Pancreas (tissue), 10 donors: ENCODE results near the gene IMPG2. TPM values are rescaled to one million over a fixed set of nuclear protein-coding genes. Genes with fewer than 3 reads are reported as not detected.

Experiments used
- ATAC-seq, 4 donors: fragments of 200-7000 bp; cut with Tn5 transposase; one replicate each; pipeline versions ENCODE4 v1.8.0 to v1.9.1; 2020; ENCODE audit warnings: mild to moderate bottlenecking in 4 of 4, moderate library complexity in 4 of 4
- DNase-seq, 6 donors: peaks; one replicate each; pipeline ENCODE4 v3.0.0-alpha.2; 2020
- FAIRE-seq: peaks from 2 replicates; lab custom pipeline; 2012; peaks lifted over from hg19 to GRCh38; lab: Jason Lieb, UNC
- H3K27ac ChIP-seq, 4 donors: fragments of 200-600 bp; sonication (generic); 1 replicate in 3 of 4; 2 replicates in 1 of 4; pipeline versions ENCODE4 v1.5.0 to v1.8.0; 2020
- H3K27me3 ChIP-seq, 4 donors: fragments of 200-600 bp; one replicate each; pipeline ENCODE4 v1.8.0; 2021
- H3K36me3 ChIP-seq, 3 donors: fragments of 200-600 bp; sonication (generic) in 1 of 3; one replicate each; pipeline versions ENCODE4 v1.5.0 to v1.8.0; 2020 to 2021
- H3K4me1 ChIP-seq, 3 donors: fragments of 200-600 bp; one replicate each; pipeline ENCODE4 v1.8.0; 2021
- H3K4me3 ChIP-seq, 4 donors: fragments of 200-600 bp; sonication (generic) in 2 of 4; one replicate each; pipeline versions ENCODE4 v1.5.0 to v1.8.0; 2020 to 2021
- H3K9me3 ChIP-seq, 4 donors: fragments of 200-600 bp; one replicate each; pipeline ENCODE4 v1.8.0; 2021
- WGBS, 2 donors: extraction: QIAGEN DNeasy Blood & Tissue Kit; methylation state at CpG; one replicate each; pipeline ENCODE4 v1.1.7; 2013; 5-methylcytosine and 5-hydroxymethylcytosine counted together
- intact Hi-C, 3 donors: fragments of 100-400 bp; cut with DNase I; formaldehyde crosslinking; loops; one replicate each; pipeline versions ENCODE4 v1.11.1 to v1.14.2; 2022
- polyA plus RNA-seq, 2 donors: library from polyadenylated mRNA; stranded (reverse); fragments of 200-250 nt; gene quantifications; one replicate each; pipeline ENCODE4 v1.2.3, GENCODE V29; 2013
- total RNA-seq, 6 donors: library from RNA; stranded (reverse); fragmentation: NEBNext Ultra II Directional in 4 of 6; extraction: Animal tissue kit (Norgen Biotek cat#: 25700) in 4 of 6; gene quantifications; one replicate each; pipeline versions ENCODE4 v1.2.1 to v1.2.4, GENCODE V29; 2021 to 2023
- TF ChIP-seq, protein P1 (sequence below), 4 donors: fragments of 200-600 bp; sonication (generic) in 3 of 4; IDR thresholded peaks; one replicate each; pipeline versions ENCODE4 v1.5.0 to v1.8.0; 2021; ENCODE audit warnings: antibody characterized with exemption in 4 of 4
- donor health status: healthy with polysubstance abuse.
- donor health status: DM: no; HTN: no; CAD: no; lungs with moderate emphysema.
- donor health status: DM: no; HTN: no; CAD: no.
- donor health status: control.
- donor health status: control.
- donor health status: Bipolar disorder and iron deficiency.
- donor health status: DM: yes; HTN: yes; CAD: no.
- donor health status: DM: no; HTN: no; CAD: no.
- donor health status: DM: no; HTN: no; CAD: no.
- donor health status: DM: yes; HTN: yes; CAD: no.

Gene IMPG2
- total and polyA plus RNA-seq, 8 donors, result 0.04 to 0.19 (median 0.09) TPM

DNA sequence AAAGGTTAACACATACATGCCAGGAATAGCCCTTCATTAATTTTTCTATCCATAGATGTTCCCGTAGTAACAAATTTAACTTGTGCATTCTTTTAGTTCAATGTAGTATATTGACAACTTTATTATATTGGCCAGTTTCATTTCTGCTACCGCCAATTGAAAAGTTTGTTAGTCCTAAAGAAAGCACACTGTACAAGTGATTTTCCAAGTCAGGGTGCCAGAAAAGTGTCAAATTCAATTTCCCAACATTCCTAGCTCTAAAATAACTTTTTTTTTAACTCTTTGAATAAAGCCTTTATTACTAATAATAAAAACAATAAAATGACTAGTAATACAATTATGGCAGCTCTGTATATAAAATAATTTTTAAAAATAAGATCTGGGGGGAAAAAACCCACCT is 68.9 kb downstream of the IMPG2 start:
- DNase-seq (no peak), ATAC-seq (no peak), FAIRE-seq (no peak)
- no peaks in the 10 kb centered on the region for H3K27me3 ChIP-seq
- no peaks in the 10 kb centered on the region for H3K4me1 ChIP-seq
- no peak overlapping the region for H3K27ac ChIP-seq
- no peaks in the 10 kb centered on the region for H3K9me3 ChIP-seq
- WGBS, 2 donors, result 55 to 67% methylated on average over 2 of the region's 2 CpGs
- H3K36me3 ChIP-seq, result no peaks in the 10 kb centered on the region
- TF ChIP-seq, protein P1, sequence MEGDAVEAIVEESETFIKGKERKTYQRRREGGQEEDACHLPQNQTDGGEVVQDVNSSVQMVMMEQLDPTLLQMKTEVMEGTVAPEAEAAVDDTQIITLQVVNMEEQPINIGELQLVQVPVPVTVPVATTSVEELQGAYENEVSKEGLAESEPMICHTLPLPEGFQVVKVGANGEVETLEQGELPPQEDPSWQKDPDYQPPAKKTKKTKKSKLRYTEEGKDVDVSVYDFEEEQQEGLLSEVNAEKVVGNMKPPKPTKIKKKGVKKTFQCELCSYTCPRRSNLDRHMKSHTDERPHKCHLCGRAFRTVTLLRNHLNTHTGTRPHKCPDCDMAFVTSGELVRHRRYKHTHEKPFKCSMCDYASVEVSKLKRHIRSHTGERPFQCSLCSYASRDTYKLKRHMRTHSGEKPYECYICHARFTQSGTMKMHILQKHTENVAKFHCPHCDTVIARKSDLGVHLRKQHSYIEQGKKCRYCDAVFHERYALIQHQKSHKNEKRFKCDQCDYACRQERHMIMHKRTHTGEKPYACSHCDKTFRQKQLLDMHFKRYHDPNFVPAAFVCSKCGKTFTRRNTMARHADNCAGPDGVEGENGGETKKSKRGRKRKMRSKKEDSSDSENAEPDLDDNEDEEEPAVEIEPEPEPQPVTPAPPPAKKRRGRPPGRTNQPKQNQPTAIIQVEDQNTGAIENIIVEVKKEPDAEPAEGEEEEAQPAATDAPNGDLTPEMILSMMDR (IDR thresholded peaks at IDR 0.05), result no peak
- intact Hi-C loops, result no loop called here
- no peak overlapping the region for H3K4me3 ChIP-seq

DNA sequence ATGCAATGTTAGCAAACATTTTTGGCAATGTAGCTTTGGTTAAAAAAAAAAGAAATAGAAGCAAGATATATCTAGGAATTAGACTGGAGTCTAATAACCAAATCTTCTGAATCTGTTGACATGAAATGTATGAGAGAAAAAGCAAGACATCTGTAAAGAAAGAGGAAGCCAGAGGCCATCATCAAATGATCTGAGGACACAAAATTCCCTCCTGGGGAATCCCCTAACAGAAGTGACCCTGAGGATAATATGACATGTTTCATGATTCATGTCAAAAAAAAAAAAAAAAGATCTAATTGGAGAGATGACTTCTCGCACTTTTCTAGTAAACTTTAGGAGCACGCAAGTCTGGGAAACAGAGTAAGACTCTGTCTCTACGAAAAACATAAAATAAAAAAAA is 70.9 kb downstream of the IMPG2 start:
- Histone ChIP-seq H3K27me3 (no peaks in the 10 kb centered on the region), H3K4me3 (no peak overlapping the region), H3K36me3 (no peaks in the 10 kb centered on the region), H3K27ac (no peak overlapping the region), H3K4me1 (no peaks in the 10 kb centered on the region), H3K9me3 (no peaks in the 10 kb centered on the region)
- TF ChIP-seq, protein P1 (IDR thresholded peaks at IDR 0.05), result no peak
- DNase-seq, result no peak
- no peak for ATAC-seq
- WGBS, 2 donors, result 78 to 81% methylated on average over 3 of the region's 3 CpGs
- intact Hi-C loops, result no loop called here
- no peak for FAIRE-seq

DNA sequence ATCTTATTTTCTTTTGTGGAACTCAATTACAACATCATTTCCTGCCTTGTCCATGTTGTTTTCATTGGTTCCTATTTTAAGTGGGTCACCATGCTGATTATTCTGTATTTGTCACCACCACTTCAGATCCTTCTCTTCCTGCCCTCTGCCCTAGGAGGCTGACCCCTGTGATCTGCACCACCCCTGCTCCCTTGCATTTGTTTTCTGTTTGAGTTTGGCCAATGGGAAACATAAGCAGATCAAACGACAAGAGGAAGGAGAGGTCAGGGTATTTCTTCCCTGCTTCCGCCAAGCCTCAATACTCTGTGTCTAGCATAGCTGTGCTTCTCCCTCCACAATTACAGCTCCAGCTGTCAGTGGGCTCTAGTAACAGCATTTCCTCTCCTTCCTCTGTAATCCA is 71.6 kb downstream of the IMPG2 start:
- DNase-seq (no peak), FAIRE-seq (no peak)
- WGBS, 2 donors, result 68 to 71% methylated on average over 2 of the region's 2 CpGs

DNA sequence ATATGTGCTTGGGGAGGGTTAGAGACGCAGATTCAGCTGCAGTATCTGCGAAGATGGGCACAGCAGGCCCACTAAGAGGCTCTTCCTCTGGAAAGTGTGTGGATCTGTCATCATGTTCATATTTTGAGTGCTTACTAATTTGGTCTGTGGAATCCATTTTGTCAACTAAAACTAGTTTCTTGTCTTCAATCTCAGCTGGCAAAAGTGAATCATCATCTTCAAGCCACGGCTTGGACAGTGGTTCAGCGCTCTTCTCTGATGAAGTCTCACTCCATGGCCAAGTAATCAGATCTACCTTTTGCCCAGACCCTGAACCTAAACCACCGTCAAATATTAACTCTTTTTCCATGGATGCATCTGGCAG is 76.2 kb downstream of the IMPG2 start:
- TF ChIP-seq, protein P1 (IDR thresholded peaks at IDR 0.05), result no peak
- Histone ChIP-seq H3K27me3 (no peaks in the 10 kb centered on the region), H3K27ac (no peak overlapping the region), H3K4me3 (no peak overlapping the region), H3K36me3 (no peaks in the 10 kb centered on the region), H3K4me1 (no peaks in the 10 kb centered on the region), H3K9me3 (no peaks in the 10 kb centered on the region)
- intact Hi-C loops, result no loop called here
- ATAC-seq (no peak), DNase-seq (no peak), FAIRE-seq (no peak)
- WGBS, 2 donors, result 84 to 93% methylated on average over 5 of the region's 5 CpGs

More for the DNA sequence above, 71.6 kb downstream of the IMPG2 start:
- Histone ChIP-seq H3K27ac (no peak overlapping the region), H3K4me1 (no peaks in the 10 kb centered on the region), H3K4me3 (no peak overlapping the region), H3K36me3 (no peaks in the 10 kb centered on the region), H3K9me3 (no peaks in the 10 kb centered on the region), H3K27me3 (no peaks in the 10 kb centered on the region)
- ATAC-seq, result no peak
- TF ChIP-seq, protein P1 (IDR thresholded peaks at IDR 0.05), result no peak
- intact Hi-C loops, result no loop called here

DNA sequence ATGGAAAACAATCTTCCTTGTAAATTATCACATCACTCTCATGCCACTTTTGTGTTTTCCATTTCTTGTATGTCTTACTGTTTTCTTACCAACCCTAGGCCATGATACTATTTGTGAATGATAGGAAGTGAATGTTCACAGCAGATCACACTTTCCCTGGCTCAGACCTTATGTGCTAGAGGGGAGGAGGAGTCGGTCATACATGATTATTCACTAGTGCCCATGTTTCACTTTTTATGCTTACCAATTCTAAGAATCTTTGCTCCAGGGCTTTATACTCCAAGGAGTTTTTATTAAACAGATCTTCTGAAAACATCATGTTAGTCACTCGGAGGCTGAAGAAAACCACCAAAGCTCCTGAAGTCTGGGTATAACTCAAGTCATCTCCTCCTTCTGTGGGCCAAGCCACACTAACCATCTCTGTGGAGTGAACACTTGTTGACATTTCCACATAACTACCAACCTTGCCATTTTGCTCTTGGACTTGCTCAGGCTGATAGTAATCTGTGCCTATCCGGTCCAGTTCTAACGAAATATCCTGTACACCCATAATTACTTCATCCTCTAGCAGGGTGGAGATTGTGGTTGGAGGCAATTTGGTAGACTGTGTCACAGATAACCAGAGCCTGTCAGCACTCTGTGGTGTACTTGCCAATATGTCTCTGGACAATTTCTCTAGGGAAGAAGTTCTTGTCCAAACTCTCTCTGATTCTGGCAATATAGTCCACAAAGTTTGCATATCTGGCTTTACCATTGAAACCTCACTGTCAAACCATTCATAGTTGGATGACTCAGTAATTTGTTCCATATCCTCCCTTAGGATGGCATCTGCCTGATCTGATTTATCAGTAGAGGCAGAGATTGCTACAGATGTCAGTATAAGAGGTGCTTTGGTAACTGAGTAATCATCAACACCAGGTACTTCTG is 76.8 kb downstream of the IMPG2 start:
- no peaks in the 10 kb centered on the region for H3K27me3 ChIP-seq
- no peaks in the 10 kb centered on the region for H3K36me3 ChIP-seq
- no peaks in the 10 kb centered on the region for H3K4me1 ChIP-seq
- intact Hi-C loops, result no loop called here
- FAIRE-seq (no peak), DNase-seq (no peak), ATAC-seq (no peak)
- H3K27ac ChIP-seq, result no peak overlapping the region
- no peaks in the 10 kb centered on the region for H3K9me3 ChIP-seq
- no peak overlapping the region for H3K4me3 ChIP-seq
- 73 to 84% methylated on average over 4 of the region's 4 CpGs for WGBS, 2 donors
- TF ChIP-seq, protein P1 (IDR thresholded peaks at IDR 0.05), result no peak
